Ecto neural progenitor cell (in vitro differentiated cells): Measurements from ENCODE around the gene GALNT17.
A peak's percentile ranks its signal among the peaks of the same experiment; 100 is the strongest.
"Not testable (repeated sequence)": the region's sequence is repeated elsewhere in the genome, so short reads cannot be mapped to it uniquely, and the experiment has no call there.

Experiments
- DNase-seq: peaks from one replicate; pipeline ENCODE4 v3.0.0-alpha.2; 2018; ENCODE audit warnings: low spot score

GALNT17 gene

DNA sequence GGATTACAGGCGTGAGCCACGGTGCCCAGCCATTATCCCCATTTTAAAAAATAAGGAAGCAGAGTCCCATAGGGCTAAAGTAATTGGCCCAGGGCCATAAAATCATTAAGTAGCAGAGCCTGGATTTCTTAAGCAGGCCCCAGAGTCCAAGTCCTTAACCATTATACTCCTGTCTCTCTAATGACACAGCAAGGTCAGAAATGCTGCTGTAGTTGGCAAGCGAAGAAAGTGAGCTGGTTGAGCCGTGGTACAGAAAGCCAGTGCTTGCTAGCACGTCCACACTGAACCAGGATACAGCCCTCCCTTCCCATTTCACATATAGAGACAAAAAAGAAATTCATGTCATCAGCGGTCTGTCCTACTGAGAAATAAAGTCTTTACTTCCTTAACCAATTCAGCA, 562.7 kb downstream of the GALNT17 start:
- DNase-seq: no peak

DNA sequence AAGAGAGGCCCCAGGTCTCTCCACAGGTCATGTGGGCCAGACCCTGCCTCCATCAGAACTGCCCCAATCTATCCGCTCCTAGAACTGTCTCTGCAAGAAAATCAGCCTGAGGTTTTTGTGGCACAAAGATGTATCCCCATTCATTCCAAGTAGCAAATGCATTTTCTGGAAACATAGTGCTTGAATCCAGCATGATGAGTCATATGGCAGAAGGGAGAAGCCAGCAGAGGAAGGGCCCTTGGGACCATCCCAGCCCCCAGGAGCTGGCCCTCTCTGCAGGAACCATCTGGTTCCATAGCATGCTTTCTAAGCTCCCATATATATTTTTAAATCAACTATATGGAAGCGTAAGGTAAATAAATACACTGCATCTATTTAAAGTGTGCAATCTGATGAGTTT, 563.2 kb downstream of the GALNT17 start:
- no peak for DNase-seq

DNA sequence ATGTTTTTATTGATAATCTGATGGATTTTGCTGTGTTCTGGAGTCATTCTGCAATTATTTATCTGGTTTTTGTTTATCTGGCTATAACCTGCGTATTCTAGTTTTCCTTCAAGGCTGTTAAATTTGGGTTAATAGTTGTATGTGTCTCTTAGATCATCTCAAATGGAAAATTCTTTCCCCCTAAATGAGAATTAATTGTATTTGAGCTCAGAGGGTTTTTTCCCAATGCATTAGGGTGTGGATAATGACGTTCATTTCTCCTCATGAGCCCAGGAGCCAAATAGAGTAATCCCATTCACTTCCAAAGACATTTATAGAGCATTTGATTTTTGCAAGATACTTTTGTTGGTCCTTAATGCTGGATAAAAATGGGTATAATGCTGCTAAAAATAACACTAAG, 564.6 kb downstream of the GALNT17 start:
- DNase-seq: no peak

DNA sequence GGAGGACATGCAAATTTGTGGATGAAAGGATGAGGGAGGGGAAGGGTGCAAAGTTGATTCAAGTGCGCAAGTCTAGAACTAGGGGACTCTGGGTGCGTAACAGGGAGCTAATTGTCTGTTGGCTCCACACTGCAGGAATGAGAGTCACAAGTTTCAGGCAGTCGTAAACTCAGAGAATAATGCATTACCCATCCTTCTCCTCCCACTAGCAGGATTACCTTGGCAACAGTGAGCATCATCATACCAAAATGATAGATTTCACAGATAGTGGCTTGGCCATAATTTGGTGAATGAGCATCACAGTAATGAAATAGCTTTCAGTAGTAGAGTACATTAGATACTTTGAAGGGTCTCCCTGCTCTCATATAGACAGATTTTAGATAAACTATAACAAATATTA, 565.5 kb downstream of the GALNT17 start:
- no peak for DNase-seq

DNA sequence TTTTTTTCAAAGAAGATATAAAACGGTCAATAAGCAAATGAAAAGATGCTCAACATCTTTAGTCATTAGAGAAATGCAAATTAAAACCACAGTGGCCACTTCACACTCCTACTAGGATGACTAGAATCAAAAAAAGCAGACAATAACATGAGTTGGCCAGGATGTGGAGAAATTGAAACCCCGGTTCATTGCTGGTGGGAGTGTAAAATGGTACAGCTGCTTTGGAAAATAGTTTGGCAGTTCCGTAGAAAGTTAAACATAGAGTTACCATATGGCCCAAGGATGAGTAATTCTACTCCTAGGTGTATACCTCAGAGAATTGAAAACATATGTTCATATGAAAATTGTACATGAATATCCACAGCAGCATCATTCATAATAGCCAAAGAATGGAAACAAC, 573.3 kb downstream of the GALNT17 start:
- no peak for DNase-seq

DNA sequence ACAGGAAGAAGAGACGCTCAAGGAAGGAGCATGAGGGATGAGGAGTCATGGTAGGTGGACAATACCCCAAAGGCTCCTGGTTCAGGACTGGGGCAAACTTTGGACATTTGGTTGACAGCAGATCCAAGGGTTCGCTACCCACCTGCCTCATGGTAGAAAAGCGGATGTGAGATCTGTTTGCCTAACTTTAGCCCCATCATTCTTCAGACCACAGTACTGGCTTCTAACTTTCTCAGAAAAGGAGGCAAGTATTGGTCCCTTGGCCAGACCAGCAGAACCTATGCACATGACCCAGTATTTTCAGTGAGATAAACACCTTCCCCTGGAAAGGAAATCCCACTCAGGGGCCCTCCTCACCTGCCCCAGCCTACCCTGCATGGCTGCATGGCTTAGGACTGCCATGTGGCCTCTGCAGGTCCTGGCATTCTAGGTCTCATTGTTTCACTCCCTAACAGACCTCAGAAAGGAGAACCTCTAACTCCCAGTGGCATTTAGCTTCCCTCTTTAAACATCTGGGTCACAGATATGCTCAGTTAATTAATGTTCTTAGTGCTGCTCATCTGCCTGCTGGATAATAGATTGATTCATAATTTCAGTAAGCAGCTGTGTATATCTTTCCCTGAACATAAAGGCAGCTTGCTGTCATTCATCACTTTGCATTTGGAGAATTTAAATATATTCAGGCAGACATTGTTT, 574.1 kb downstream of the GALNT17 start:
- DNase-seq: no peak

DNA sequence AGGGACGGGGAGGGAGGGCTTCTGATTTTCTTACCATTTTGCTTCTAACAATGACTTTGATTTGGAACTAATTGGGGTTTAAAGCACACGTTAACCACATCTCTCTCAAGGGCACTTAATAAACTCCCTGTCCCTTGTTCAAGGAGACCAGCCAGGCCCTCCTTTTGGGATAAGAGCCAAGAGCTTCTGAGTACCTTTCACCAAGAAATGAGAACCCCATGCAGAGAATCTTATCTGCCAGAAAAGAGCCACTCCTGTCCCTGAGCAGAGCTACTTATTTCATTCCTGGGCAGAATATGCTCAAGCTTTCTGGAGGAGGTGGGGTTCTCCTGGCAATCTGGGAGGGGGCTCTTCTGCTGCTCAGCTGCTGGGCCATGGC, 574.6 kb downstream of the GALNT17 start:
- DNase-seq: no peak

DNA sequence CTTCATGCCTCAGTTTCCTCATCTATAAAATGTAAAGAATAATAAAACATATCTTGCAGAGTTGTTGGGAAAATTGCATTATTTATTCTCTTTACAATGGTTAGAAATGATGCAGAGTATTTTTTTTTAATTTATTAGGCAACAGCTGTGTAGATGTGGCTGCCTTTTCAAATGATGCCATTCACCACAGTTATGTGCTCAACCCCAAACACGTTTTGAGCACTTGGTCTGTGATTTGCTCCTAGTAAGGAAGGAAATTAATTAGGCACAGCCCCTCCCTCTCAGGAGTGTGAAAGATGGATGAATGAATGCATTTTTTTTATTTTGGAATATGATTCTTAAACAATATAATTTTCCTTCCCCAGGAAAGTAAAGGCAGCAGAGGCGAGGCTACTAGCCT, 575.1 kb downstream of the GALNT17 start:
- DNase-seq: no peak

DNA sequence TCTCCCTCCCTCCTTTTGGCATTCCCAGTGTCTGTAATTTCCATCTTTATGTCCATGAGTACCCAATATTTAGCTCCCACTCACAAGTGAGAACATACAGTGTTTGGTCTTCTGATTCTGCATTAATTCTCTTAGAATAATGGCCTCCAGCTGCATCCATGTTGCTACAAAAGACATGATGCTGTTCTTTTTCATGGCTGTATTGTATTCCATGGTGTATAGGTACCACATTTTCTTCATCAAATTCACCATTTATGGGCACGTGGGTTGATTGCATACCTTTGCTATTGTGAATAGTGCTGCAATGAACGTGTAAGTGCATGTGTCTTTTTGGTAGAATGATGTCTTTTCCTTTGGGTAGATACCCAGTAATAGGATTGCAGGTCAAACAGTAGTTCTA, 576.8 kb downstream of the GALNT17 start:
- DNase-seq: no peak

DNA sequence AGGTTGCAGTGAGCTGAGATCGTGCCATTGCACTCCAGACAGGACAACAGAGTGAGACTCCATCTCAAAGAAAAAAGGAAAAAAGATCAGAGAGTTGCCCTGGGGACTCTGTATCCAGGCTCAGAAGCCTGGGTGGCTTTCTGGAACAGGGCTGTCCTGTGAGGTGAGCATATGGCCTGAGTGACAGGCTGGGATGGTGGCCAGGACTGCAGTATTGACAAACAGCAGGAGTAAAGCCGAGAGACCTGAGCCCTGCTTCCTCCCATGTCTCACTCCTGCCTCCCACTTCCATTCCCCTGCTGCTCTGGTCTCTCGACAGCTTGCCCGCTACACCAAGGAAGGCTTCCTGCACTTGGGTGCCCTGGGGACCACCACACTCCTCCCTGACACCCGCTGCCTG, 578.5 kb downstream of the GALNT17 start:
- no peak for DNase-seq

DNA sequence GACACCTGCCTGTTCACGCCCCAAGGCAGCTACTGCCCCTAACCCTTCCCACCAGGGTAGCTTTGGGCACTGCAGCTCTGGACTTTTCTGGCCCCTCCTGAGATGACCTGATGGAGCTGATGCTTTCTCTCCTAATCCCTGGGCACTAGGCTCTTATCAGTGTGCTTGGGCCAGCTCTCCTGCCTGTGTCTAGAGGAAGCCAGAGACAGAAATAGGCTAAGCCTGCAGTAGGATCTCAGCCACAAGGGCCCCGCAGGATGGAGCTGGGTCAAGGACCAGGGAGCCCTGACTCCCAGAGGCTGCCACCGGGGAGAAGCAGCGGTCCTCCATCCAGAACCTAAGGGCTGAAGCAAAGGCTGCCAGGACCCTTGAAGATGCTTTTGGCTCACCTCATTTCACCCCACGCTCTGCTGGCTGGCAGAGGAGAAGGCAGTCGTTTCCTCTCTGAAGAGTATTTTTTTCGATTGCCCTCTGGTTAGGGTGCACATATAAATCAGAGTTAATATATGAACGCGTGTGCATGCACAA, 580.8 kb downstream of the GALNT17 start:
- no peak for DNase-seq

DNA sequence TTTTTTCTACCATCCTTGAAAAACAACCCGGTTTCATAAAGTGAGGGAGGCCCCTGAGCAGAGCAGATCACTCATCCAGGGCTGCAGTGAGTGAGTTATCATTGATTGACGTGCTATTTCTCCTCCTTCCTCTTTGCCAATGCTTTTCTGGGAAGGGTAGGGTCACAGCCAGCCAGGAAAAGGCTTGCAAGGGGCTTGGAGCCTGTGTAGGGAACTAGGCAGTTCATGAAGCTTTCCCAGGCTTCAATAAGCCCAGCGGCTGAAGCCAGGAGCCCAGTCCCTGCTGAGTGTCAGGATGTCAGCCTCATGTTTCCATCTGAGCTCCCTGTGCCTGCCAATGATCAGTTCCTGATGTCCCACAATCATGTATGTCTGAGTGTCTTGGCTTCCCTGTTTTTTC, 584.7 kb downstream of the GALNT17 start:
- no peak for DNase-seq

DNA sequence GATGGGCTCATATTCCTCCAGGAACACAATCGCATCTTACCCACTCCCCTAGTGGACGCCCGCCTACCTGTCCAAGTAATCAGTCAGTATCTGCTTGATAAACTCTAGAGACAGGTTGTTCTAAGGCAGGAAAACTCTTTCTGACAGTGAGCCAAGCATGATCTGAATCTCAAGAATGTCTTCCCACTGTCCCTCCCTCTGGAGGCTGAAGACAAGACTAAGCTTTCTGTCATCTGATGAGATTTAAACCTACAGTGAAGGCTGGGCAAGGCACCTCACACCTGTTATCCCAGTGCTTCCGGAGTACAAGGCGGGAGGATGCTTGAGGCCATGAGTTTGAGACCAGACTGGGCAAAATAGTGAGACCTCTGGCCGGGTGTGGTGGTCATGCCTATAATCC, 586.6 kb downstream of the GALNT17 start:
- no peak for DNase-seq

DNA sequence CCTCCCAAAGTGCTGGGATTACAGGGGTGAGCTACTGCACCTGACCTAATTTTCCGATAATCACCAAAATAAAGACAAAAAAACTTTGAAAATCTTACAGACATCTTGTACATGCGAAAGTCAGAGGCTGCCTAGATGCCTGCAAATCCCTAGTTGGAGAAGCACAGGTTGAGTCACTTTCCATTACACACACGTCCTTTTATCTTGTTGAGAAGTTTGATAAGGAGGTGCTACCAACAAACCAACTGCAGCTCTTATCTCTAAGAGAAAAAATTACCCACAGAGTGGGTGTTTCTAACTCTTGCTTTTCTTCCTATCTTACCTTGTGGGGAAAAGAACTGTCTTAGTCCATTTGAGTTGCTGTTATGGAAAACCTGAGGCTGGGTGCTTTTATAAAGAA, 589.8 kb downstream of the GALNT17 start:
- no peak for DNase-seq

DNA sequence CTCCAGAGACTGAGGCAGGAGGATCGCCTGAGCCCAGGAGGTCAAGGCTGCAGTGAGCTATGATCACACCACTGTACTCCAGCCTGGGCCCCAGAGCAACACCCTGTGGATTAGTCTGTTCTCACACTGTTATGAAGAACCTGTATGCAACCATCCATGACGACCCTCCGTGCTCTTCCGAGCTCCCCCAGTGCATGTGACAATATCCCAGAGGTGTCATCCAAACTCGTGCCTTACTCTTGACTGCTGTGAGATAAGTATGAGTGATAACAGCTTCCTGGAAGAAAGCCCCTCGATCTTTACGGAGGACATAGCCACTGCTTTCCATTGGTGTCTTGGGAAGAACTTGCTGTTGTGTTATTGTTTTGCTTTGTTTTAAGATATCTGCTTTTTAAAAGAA, 591.9 kb downstream of the GALNT17 start:
- DNase-seq: no peak

DNA sequence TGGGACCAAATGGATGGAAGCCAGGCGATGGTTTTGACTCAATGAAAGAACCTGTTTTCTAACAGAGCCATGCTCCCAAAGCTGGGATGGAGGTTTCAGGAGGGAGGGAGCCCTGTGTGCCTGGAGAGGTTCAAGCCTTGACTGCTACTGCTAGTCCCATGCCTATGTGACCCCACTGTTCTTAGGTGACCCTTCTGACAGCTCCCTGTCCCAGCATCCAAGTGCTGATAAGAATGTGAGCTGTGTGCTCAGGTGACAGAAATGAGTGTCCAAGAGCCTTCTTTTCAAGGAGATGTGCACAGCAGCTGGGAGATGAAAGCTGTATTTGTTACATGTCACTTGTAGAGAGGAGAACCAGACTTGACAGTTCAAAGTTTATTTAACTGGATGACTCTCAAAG, 595.4 kb downstream of the GALNT17 start:
- DNase-seq: no peak

DNA sequence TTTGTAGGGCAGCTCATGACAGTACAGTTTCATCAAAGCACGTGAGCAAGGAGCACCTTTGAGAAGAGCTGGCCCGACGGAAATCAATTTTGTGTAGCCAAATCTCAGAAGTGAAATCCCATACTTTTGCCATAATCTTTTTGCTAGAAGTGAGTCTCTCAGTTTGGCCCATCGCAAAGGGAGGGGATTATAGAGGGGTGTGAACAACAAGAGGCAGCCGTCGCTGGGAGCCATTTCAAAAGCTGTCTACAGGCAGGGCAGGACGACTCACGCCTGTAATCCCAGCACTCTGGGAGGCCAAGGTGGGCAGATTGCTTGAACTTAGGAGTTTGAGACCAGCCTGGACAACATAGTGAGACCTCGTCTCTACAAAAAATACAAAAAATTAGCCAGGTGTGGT, 599.8 kb downstream of the GALNT17 start:
- DNase-seq: no peak

DNA sequence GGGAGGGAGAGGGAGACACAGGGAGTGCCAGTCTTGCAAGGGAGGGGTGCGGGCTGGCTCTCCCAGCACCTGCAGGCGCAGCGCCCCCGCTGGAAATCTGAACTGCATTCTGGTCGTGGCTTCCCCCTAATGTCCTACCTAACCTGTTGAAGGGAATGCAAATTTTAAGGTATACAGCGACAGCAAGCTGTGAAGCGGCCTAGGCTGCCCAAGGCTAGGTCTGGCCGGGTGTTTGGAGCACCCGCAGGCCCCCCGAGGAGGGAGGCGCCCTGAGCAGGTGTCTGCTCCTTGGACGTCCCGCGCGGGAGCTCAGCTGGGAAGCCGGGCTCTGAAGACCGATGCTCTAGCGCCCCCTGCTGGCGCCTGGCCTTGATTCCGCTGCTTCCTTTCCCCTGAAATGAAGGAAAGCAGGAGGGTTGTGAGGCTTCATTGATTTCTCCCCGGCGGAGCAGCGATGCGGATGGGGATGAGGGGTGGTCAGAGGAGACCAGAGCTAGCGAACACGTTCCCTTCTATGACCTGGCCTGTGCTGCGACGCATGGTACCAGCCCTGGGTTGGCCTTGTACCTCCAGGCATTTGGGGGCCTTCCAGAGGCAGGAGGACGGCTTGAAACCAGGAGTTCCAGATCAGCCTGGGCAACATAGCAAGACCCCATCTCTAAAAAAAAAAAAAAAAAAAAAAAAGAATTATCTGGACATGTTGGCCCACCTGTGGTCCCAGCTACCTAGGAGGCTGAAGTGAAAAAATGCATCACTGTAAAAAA, 601.3 kb downstream of the GALNT17 start:
- DNase-seq: peak; percentile 97

DNA sequence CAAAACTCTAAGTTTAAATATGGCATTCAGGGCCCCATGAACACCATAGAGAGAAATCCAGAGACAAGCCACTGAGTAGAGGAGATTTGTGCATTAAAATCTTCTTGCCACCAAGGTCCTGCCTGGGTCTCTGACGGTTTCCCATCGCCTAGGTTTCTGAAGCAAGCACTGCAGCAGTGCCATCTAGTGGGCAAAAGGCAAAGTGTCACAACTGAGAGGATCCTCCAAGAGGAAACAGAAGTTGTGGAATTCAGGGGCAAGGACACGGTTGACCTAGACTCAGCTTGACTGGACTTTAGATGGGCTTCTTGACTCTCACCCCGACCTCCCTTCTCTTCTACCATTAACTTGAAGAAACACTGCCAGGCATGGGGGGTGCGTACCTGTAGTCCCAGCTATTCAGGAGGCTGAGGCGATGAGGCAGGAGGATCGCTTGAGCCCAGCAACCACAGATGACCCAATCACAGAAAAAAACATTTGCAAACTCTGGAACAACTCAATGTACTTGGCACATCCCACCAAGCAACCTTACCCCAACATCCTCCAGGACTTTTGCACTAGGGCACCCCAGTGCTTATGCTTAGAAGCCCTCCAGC, 604.1 kb downstream of the GALNT17 start:
- peak; percentile 84 for DNase-seq

DNA sequence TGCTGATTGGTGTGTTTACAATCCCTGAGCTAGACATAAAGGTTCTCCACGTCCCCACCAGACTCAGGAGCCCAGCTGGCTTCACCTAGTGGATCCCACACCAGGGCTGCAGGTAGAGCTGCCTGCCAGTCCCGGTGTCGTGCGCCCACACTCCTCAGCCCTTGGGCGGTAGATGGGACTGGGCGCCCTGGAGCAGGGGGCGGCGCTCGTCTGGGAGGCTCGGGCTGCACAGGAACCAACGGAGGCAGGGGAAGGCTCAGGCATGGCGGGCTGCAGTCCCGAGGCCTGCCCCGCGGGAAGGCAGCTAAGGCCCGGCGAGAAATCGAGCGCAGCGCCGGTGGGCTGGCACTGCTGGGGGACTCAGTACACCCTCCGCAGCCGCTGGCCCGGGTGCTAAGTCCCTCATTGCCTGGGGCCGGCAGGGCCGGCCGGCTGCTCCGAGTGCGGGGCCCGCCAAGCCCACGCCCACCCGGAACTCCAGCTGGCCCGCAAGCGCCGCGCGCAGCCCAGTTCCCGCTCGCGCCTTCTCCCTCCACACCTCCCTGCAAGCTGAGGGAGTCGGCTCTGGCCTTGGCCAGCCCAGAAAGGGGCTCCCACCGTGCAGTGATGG, 606.1 kb downstream of the GALNT17 start:
- not testable (repeated sequence) for DNase-seq

DNA sequence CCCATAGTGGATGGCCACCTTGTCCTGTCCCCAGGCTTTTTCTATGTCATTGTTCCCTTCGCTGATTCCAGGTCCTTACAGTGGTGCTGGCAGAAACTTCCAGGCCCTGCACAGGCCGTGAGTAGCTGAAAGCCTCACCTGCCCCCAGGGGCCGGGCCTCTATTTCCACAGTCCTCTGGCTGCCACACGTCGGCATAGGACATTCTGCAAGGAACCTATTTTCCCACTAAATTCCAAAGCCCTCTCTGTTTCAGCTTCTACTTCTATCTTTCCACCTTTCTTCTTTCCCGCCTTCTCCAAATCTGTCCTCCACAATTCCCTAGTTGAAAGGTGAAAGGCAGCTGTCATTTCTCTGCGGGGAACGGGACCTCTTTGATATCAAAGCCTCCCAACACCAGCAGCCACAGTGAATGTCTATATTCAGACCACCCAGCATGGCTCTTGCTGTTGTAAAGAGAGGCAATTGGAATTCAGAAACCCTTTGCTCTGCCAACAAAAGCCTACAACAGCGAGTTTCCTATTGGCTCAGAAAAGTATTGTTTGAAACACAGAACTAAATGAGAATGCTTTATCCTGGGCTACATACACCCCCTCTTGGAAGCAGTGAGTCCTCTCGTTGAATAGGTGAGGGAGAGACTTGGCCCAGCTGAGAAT, 607.7 kb downstream of the GALNT17 start:
- DNase-seq: no peak

DNA sequence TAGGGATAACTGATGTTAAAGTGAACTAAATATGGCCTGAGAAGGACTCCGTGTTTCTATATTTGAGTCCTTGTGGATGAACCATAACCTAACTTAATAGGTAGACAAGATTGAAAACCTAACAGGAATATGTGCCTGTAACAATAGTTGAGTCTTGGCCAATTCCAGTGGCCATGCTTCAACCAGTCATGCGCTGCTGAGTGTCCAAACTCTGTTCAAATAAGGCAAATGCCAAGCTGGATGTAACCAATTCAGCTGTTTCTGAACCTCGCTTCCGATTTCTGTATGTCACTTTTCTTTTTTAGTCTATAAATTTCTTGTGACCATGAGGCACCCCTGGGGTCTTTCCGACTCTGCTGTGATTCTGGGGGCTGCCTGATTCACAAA, 608.2 kb downstream of the GALNT17 start:
- DNase-seq: no peak
